PFSK-1 (cell line): ENCODE measurements around the gene TTC38.

Experiments
- FOXP2 ChIP-seq: optimal IDR thresholded peaks from 2 replicates; pipeline ENCODE3; 2011; ENCODE audit warnings: borderline replicate concordance, control low read depth, inconsistent platforms; ENCODE audit not compliant: insufficient read depth; ENCODE audit errors: extremely low read length, extremely low read depth
- POLR2AphosphoS5 ChIP-seq: IDR thresholded peaks from 2 replicates; pipeline ENCODE4 v1.6.1; 2012; ENCODE audit warnings: low read depth, mild to moderate bottlenecking, control low read depth, low read length, moderate library complexity
- SIN3A ChIP-seq: IDR thresholded peaks from 2 replicates; pipeline ENCODE4 v1.6.1; 2012; ENCODE audit warnings: mild to moderate bottlenecking, low read length, moderate library complexity, borderline replicate concordance; ENCODE audit not compliant: insufficient read depth
- TAF1 ChIP-seq: IDR thresholded peaks from 2 replicates; pipeline ENCODE4 v1.6.1; 2012; ENCODE audit warnings: low read length, control low read depth, borderline replicate concordance; ENCODE audit not compliant: insufficient read depth
- TF ChIP-seq, protein P1 (sequence below), 2 experiments: IDR thresholded peaks; 2 replicates each; pipeline versions ENCODE4 v1.6.1 to v1.8.0; 2011 to 2012; ENCODE audit warnings: low read depth in 2 of 2, low read length in 2 of 2, control low read depth in 1 of 2, inconsistent platforms in 1 of 2, mild to moderate bottlenecking in 1 of 2, moderate library complexity in 1 of 2; ENCODE audit not compliant: insufficient read depth in 1 of 2

TTC38 gene

DNA sequence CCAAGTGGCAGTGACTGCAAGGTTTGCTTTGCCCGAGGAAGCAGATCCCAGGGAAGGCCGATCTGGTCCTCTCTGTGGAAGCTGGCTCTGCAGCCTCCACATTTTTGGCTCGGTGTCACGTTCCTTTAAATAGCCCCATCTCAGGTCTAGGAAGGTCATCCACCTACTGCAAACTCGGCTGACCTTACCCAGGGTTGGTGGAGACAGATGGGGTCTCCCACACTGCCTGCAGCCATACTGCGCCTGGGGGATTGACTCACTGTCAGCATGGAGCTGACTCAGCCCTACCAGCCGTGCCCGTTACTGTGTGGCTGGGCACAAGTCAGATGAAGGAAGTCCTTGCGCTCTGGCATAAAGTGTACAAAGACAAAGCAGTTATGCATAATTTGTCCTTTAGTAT is 34.6 kb upstream of the TTC38 start:
- TF ChIP-seq POLR2AphosphoS5 (no peak), TAF1 (no peak), SIN3A (no peak)

GRCh38 chr22:46234969-46235368 is 32.8 kb upstream of the TTC38 start:
- TF ChIP-seq FOXP2 (no peak), POLR2AphosphoS5 (no peak), SIN3A (no peak), TAF1 (no peak)
- TF ChIP-seq, protein P1, sequence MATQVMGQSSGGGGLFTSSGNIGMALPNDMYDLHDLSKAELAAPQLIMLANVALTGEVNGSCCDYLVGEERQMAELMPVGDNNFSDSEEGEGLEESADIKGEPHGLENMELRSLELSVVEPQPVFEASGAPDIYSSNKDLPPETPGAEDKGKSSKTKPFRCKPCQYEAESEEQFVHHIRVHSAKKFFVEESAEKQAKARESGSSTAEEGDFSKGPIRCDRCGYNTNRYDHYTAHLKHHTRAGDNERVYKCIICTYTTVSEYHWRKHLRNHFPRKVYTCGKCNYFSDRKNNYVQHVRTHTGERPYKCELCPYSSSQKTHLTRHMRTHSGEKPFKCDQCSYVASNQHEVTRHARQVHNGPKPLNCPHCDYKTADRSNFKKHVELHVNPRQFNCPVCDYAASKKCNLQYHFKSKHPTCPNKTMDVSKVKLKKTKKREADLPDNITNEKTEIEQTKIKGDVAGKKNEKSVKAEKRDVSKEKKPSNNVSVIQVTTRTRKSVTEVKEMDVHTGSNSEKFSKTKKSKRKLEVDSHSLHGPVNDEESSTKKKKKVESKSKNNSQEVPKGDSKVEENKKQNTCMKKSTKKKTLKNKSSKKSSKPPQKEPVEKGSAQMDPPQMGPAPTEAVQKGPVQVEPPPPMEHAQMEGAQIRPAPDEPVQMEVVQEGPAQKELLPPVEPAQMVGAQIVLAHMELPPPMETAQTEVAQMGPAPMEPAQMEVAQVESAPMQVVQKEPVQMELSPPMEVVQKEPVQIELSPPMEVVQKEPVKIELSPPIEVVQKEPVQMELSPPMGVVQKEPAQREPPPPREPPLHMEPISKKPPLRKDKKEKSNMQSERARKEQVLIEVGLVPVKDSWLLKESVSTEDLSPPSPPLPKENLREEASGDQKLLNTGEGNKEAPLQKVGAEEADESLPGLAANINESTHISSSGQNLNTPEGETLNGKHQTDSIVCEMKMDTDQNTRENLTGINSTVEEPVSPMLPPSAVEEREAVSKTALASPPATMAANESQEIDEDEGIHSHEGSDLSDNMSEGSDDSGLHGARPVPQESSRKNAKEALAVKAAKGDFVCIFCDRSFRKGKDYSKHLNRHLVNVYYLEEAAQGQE (IDR thresholded peaks at IDR 0.05; ENCODE audit: insufficient read depth in 1 of 2, low read depth in 2 of 2, low read length in 2 of 2), result no peak

DNA sequence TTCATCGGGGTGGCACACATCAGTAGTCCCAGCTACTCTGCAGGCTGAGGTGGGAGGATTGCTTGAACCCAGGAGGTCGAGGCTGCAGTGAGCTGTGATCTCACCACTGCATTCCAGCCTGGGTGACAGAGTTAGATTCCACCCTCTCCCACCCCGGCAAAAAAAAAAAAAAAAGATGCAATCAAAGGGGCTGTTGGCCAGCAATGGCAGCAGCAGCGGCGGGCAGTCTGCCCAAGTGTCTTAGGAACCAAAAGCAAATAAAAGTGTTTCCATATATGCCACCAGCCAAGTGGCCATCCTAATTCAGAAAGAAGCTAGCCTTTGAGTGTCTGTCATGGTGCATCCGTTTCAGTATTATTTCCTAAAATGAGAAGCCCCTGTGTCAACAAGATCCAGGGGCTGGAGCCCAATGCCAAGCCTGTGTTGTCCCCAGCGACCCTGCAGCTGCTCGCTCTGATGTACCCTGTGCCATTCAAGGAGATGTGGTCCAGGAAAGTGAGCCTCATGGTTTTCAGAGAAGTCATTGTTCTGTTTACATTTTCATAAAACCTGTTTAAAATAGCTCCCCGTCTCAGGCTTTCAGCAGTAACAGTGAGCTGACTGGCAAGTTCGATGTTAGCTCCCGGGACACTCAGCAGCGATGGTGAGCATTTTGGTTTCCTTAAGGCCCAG is 30.2 kb upstream of the TTC38 start:
- TF ChIP-seq TAF1, result no peak
- no peak for TF ChIP-seq SIN3A
- no peak for TF ChIP-seq FOXP2

DNA sequence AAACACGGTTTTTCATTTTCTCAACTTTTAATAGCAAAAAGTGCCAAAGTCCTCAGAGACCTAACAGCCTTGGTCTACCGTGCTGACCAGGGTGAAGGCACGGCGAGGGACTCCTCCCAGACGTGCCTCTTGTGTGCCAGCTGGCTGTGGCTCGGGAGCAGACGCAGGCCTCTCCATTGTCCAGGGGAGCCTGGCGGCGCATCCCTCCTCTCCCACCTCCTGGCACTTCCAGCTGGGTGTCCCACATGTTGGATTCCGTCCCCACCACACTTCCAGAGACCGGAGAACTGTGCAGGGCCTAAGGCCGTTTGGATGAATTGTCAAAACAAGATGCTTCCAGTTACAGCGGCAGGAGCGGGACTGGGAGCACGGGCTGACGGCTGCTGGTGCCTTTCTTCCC is 29.3 kb upstream of the TTC38 start:
- TF ChIP-seq, protein P1 (IDR thresholded peaks at IDR 0.05; ENCODE audit: insufficient read depth in 1 of 2, low read depth in 2 of 2, low read length in 2 of 2), result no peak
- no peak for TF ChIP-seq TAF1
- TF ChIP-seq POLR2AphosphoS5, result no peak
- TF ChIP-seq FOXP2, result no peak
- TF ChIP-seq SIN3A, result no peak

DNA sequence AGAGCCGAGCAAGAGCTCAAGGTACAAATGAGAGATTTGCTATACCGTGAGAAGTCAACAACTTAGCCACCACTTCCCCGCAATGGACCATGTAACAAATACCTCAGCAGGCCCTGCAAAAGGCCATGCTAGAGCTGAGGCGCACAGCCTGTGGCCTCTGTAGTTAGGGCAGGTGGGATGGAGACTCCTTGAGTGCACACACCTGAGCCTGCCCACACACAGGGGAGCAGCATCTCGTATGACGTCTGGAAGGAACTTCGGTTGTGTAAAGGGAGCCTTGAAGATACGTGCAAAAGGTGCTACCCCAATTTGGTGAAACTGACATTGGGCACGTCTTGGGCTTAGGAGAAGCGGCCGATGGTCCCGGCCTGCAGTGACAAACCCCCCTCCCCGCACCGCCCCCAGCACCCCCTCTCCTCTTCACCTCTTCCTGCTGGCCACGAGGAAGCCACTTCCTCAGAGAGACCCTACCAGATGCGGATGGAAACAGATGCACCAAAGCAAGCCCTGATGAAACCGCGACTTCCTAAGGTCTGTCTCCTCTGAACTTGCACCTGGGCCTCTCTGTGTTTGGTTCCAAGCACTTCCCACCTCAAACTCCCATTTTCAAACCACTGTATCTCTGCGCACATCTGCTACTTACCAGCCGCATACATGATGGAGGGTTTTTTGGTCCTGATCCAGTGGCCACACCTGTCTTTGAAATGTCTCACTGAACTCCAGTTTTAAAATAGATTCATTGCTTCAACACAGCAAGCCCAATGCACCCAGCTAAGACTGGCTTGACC is 28.4 kb upstream of the TTC38 start:
- TF ChIP-seq TAF1 (no peak), POLR2AphosphoS5 (no peak), SIN3A (no peak), FOXP2 (no peak)
- TF ChIP-seq, protein P1 (IDR thresholded peaks at IDR 0.05; ENCODE audit: insufficient read depth in 1 of 2, low read depth in 2 of 2, low read length in 2 of 2), result no peak

- TF ChIP-seq, protein P1 (IDR thresholded peaks at IDR 0.05; ENCODE audit: insufficient read depth in 1 of 2, low read depth in 2 of 2, low read length in 2 of 2), result no peak
- TF ChIP-seq POLR2AphosphoS5 (no peak), SIN3A (no peak), FOXP2 (no peak), TAF1 (no peak)
These were observed 27.7 kb upstream of the TTC38 start for GRCh38 chr22:46240073-46240472.
